ENCODE results near the gene CDKAL1. TPM values are rescaled to one million over a fixed set of nuclear protein-coding genes. Genes with fewer than 3 reads are reported as not detected.

The CDKAL1 gene
- total and polyA plus RNA-seq, 2 of the 8 experiments (the other 6 are each of a cell fraction or from before 2014, with no cell fraction given) = 8.4 to 24.6 TPM

- no peak overlapping the region for H3K4me2 ChIP-seq (ENCODE audit: insufficient read depth in 1 of 2, low read depth in 2 of 2, low read length in 2 of 2)
- no peaks in the 10 kb centered on the region for H3K36me3 ChIP-seq (ENCODE audit: control insufficient read depth in 2 of 4, insufficient read depth in 4 of 4, low read length in 3 of 4)
- no peak overlapping the region for H2AK5ac ChIP-seq (ENCODE audit: low read depth, low read length)
- no peaks in the 10 kb centered on the region for H4K20me1 ChIP-seq (replicated peaks in 1 of 2; ENCODE audit: control insufficient read depth in 1 of 2, insufficient read depth in 2 of 2, low read length in 2 of 2)
- no peak overlapping the region for H4K5ac ChIP-seq (ENCODE audit: insufficient read length, low read depth, low read length)
- no peaks in the 10 kb centered on the region for H3K23me2 ChIP-seq (ENCODE audit: low read depth, low read length)
- no peak overlapping the region for H3K4ac ChIP-seq (replicated peaks; ENCODE audit: insufficient read length, low read depth, low read length)
- TF ChIP-seq CHD2 (IDR thresholded peaks at IDR 0.05; ENCODE audit: low read length) = no peak
- no peak for TF ChIP-seq SIN3A (conservative IDR thresholded peaks at IDR 0.05 in 1 of 2, IDR thresholded peaks at IDR 0.05 in 1 of 2; ENCODE audit: low read depth in 1 of 2, low read length in 2 of 2)
- TF ChIP-seq CEBPB (IDR thresholded peaks at IDR 0.05; ENCODE audit: low read depth, low read length) = no peak
- no peak for TF ChIP-seq KDM4A (IDR thresholded peaks at IDR 0.05; ENCODE audit: low read depth, low read length, severe bottlenecking)
- no peak for TF ChIP-seq SAP30 (IDR thresholded peaks at IDR 0.05; ENCODE audit: insufficient read depth, insufficient replicate concordance, low read length)
- no peak for TF ChIP-seq KDM1A (IDR thresholded peaks at IDR 0.05; ENCODE audit: borderline replicate concordance, low read length)
- TF ChIP-seq FOSL1 (IDR thresholded peaks at IDR 0.05; ENCODE audit: insufficient read depth, low read depth, low read length) = no peak
- no peak for TF ChIP-seq SIRT6 (IDR thresholded peaks at IDR 0.05; ENCODE audit: low read length)
- no peak for TF ChIP-seq NANOG (IDR thresholded peaks at IDR 0.05; ENCODE audit: insufficient read depth, low read depth, low read length, poor library complexity, severe bottlenecking)
- TF ChIP-seq POLR2A (IDR thresholded peaks at IDR 0.05; ENCODE audit: control extremely low read depth in 1 of 2, low read depth in 2 of 2, low read length in 2 of 2) = no peak
- no peak for TF ChIP-seq EGR1 (IDR thresholded peaks at IDR 0.05; ENCODE audit: borderline replicate concordance, low read depth, low read length)
- TF ChIP-seq PHF8 (conservative IDR thresholded peaks at IDR 0.05; ENCODE audit: low read depth, low read length) = no peak
- TF ChIP-seq EP300 (IDR thresholded peaks at IDR 0.05; ENCODE audit: borderline replicate concordance in 1 of 2, low read depth in 2 of 2, low read length in 2 of 2) = no peak
- TF ChIP-seq JUN (IDR thresholded peaks at IDR 0.05; ENCODE audit: low read depth, low read length) = no peak
- no peaks in the 10 kb centered on the region for H3K79me1 ChIP-seq (ENCODE audit: low read depth, low read length)
- no peak overlapping the region for H4K8ac ChIP-seq (ENCODE audit: extremely low read depth, insufficient read depth, low read length)
- H3K23ac ChIP-seq (ENCODE audit: insufficient read length) = no peak overlapping the region
- no peak overlapping the region for H2BK5ac ChIP-seq (ENCODE audit: low read depth, low read length)
- peaks cover 0 to 5% (median 0%) of the 10 kb centered on the region in 4 experiments; a peak in 1 of 7 replicates for H3K4me1 ChIP-seq (replicated peaks in 1 of 4; ENCODE audit: control insufficient read depth in 3 of 4, insufficient read depth in 4 of 4, low read length in 3 of 4)
- FAIRE-seq (no peak), DNase-seq (ENCODE audit: low read depth in 1 of 2, low spot score in 2 of 2) (no peak)
- H2BK120ac ChIP-seq (replicated peaks; ENCODE audit: low read depth, low read length) = no peak overlapping the region
- no peak overlapping the region for H4K91ac ChIP-seq (replicated peaks; ENCODE audit: insufficient read length, low read length)
- no peak overlapping the region for H2BK12ac ChIP-seq (ENCODE audit: low read depth, low read length)
- H3K14ac ChIP-seq (ENCODE audit: insufficient read length) = no peak overlapping the region
- CTCF ChIA-PET (ENCODE audit: partially characterized antibody) = interaction anchor here (0.5 to 2.8 kb wide), 15 partner anchors 8 to 1024 kb away, joined by 3 to 12 read pairs (median 5); no protein-coding TSS in a partner anchor
- H3K4me3 ChIP-seq (ENCODE audit: extremely low read depth in 1 of 4, insufficient read depth in 2 of 4, low read depth in 3 of 4, low read length in 4 of 4) = no peak overlapping the region
- H2AFZ ChIP-seq (ENCODE audit: low read length) = no peak overlapping the region
- H2BK20ac ChIP-seq (ENCODE audit: low read length) = no peak overlapping the region
- no peak overlapping the region for H3K56ac ChIP-seq (replicated peaks; ENCODE audit: insufficient read length, low read depth, low read length)
- 80% methylated on average over 2 of the region's 2 CpGs; no CpG with 5 or more reads in 1 of the 2 experiments for WGBS, 2 experiments (ENCODE audit: extremely low coverage in 1 of 2, insufficient coverage in 1 of 2, insufficient read length in 1 of 2, insufficient replicate concordance in 2 of 2, low coverage in 1 of 2, low lambda C conversion rate in 2 of 2, missing lambda C conversion rate in 1 of 2)
- no peaks in the 10 kb centered on the region for H3K79me2 ChIP-seq (ENCODE audit: control insufficient read depth in 1 of 2, insufficient read depth in 2 of 2, low read length in 2 of 2)
- no peak overlapping the region for H3K18ac ChIP-seq (ENCODE audit: extremely low read depth, low read length)
- no peaks in the 10 kb centered on the region for H3K9me3 ChIP-seq (ENCODE audit: insufficient read depth in 2 of 2, low read depth in 1 of 2, low read length in 1 of 2)
- H3K27ac ChIP-seq (ENCODE audit: low read depth, low read length) = no peak overlapping the region
- no peak overlapping the region for H3K9ac ChIP-seq (replicated peaks in 1 of 4; ENCODE audit: extremely low read depth in 1 of 4, low read depth in 3 of 4, low read length in 3 of 4)
- H3K27me3 ChIP-seq (replicated peaks in 1 of 4; ENCODE audit: control insufficient read depth in 3 of 4, extremely low read depth in 1 of 4, insufficient read depth in 3 of 4, low read length in 3 of 4) = no peaks in the 10 kb centered on the region
- POLR2A ChIA-PET (ENCODE audit: partially characterized antibody) = no interaction called here
- H2BK15ac ChIP-seq (ENCODE audit: low read length) = no peak overlapping the region
Measured at GRCh38 chr6:20564777-20565176, 30.5 kb downstream of the CDKAL1 start.

Data from H1 (cell line).